Panc1 (cell line): ENCODE measurements around the gene AIRE.

Experiments used
- CTCF ChIP-seq: fragments of 450-650 bp; IDR thresholded peaks from 2 replicates; pipeline ENCODE4 v1.5.1; 2017; ENCODE audit warnings: mild to moderate bottlenecking
- POLR2AphosphoS5 ChIP-seq: IDR thresholded peaks from 2 replicates; pipeline ENCODE4 v1.6.1; 2012; ENCODE audit warnings: mild to moderate bottlenecking, low read depth, low read length, moderate library complexity
- REST ChIP-seq, 2 experiments: IDR thresholded peaks; 2 replicates each; pipeline ENCODE4 v1.6.1; 2011 to 2012; ENCODE audit warnings: low read depth in 2 of 2, control low read depth in 1 of 2, low read length in 1 of 2, mild to moderate bottlenecking in 1 of 2, moderate library complexity in 1 of 2; ENCODE audit not compliant: insufficient read depth in 1 of 2
- SIN3A ChIP-seq: IDR thresholded peaks from 2 replicates; pipeline ENCODE4 v1.6.1; 2012; ENCODE audit warnings: low read depth, mild to moderate bottlenecking, low read length, moderate library complexity, borderline replicate concordance; ENCODE audit not compliant: insufficient read depth
- TCF7L2 ChIP-seq: IDR thresholded peaks from 2 replicates; pipeline ENCODE4 v1.6.1; 2011; ENCODE audit warnings: mild to moderate bottlenecking, low read depth, low read length, inconsistent platforms

- TF ChIP-seq POLR2AphosphoS5 (no peak), CTCF (no peak), REST (IDR thresholded peaks at IDR 0.05; ENCODE audit: insufficient read depth in 1 of 2, low read depth in 2 of 2, low read length in 1 of 2) (no peak), TCF7L2 (no peak), SIN3A (no peak)
Measured at GRCh38 chr21:44321846-44322450, 36.3 kb downstream of the AIRE start.
